Tibial nerve (tissue), 4 donors: ENCODE measurements around the gene PDX1. TPM values are rescaled to one million over a fixed set of nuclear protein-coding genes. Genes with fewer than 3 reads are reported as not detected.
A peak's percentile ranks its signal among the peaks of the same experiment; 100 is the strongest.

Source experiments
- DNase-seq, 2 donors: peaks; one replicate each; pipeline ENCODE4 v3.0.0-alpha.2; 2019; ENCODE audit warnings: low spot score in 2 of 2
- H3K27ac ChIP-seq, 4 donors: fragments of 200-600 bp; sonication (generic) in 3 of 4; one replicate each; pipeline ENCODE4 v1.5.1; 2017 to 2019; ENCODE audit warnings: mild to moderate bottlenecking in 1 of 4
- H3K27me3 ChIP-seq, 2 donors: fragments of 200-600 bp; sonication (generic) in 1 of 2; one replicate each; pipeline versions ENCODE4 v1.5.1 to v1.6.0; 2017 to 2019
- H3K36me3 ChIP-seq, 3 donors: fragments of 200-600 bp; sonication (generic); one replicate each; pipeline ENCODE4 v1.5.1; 2018 to 2019
- H3K4me1 ChIP-seq, 4 donors: fragments of 200-600 bp; sonication (generic) in 3 of 4; one replicate each; pipeline ENCODE4 v1.5.1; 2017 to 2019
- H3K4me3 ChIP-seq, 4 donors: fragments of 200-600 bp; sonication (generic) in 3 of 4; one replicate each; pipeline ENCODE4 v1.5.1; 2017 to 2019; ENCODE audit warnings: mild to moderate bottlenecking in 1 of 4, moderate library complexity in 1 of 4
- H3K9me3 ChIP-seq, 4 donors: fragments of 200-600 bp; sonication (generic) in 3 of 4; one replicate each; pipeline ENCODE4 v1.5.1; 2017 to 2019
- CTCF ChIP-seq, 5 experiments: fragments of 200-600 bp in 3 of 5; fragments of 450-650 bp in 2 of 5; sonication (generic) in 3 of 5; IDR thresholded peaks; one replicate each; pipeline ENCODE4 v1.5.1; 2016 to 2019; ENCODE audit warnings: antibody characterized with exemption in 5 of 5, mild to moderate bottlenecking in 3 of 5, moderate library complexity in 2 of 5
- EP300 ChIP-seq, 2 donors: sonication (generic); formaldehyde crosslinking; IDR thresholded peaks; one replicate each; pipeline ENCODE4 v1.6.1; 2017; ENCODE audit warnings: antibody characterized with exemption in 2 of 2, mild to moderate bottlenecking in 1 of 2
- POLR2A ChIP-seq, 2 donors: fragments of 450-650 bp; IDR thresholded peaks; one replicate each; pipeline ENCODE4 v1.6.1; 2017; ENCODE audit warnings: antibody characterized with exemption in 2 of 2, mild to moderate bottlenecking in 2 of 2, moderate library complexity in 2 of 2
- WGBS, 2 donors: methylation state at CpG; one replicate each; pipeline ENCODE4 v1.1.5; 2018; 5-methylcytosine and 5-hydroxymethylcytosine counted together
- small RNA-seq: library from RNA; depleted of rRNA; stranded (forward); fragments of <200 nt; gene quantifications from one replicate; pipeline ENCODE3, GENCODE V24; 2016
- total RNA-seq, 4 donors: library from RNA; depleted of rRNA; stranded (reverse); fragments of >200 nt; gene quantifications; one replicate each; pipeline ENCODE4 v1.1.0, GENCODE V29; 2016

PDX1 gene
- total RNA-seq, 4 donors from 2014 or later, result 0.30 TPM; not detected in 3

- DNase-seq, result no peak
- Histone ChIP-seq H3K9me3 (no peaks in the 10 kb centered on the region), H3K36me3 (no peaks in the 10 kb centered on the region), H3K4me1 (peaks cover 0 to 47% (median 9%) of the 10 kb centered on the region in 4 donors), H3K27ac (peak overlapping the region in 1 of 4 donors; percentile 56), H3K27me3 (peaks cover 3 to 100% of the 10 kb centered on the region in 2 donors), H3K4me3 (no peak overlapping the region)
- WGBS, 2 donors, result 52 to 61% methylated on average over 7 of the region's 7 CpGs
- no peak for TF ChIP-seq POLR2A (IDR thresholded peaks at IDR 0.05)
- no peak for TF ChIP-seq CTCF (IDR thresholded peaks at IDR 0.05)
- TF ChIP-seq EP300 (IDR thresholded peaks at IDR 0.05), result no peak
These were observed 52.1 kb downstream of the PDX1 start for GRCh38 chr13:27971776-27972477.

DNA sequence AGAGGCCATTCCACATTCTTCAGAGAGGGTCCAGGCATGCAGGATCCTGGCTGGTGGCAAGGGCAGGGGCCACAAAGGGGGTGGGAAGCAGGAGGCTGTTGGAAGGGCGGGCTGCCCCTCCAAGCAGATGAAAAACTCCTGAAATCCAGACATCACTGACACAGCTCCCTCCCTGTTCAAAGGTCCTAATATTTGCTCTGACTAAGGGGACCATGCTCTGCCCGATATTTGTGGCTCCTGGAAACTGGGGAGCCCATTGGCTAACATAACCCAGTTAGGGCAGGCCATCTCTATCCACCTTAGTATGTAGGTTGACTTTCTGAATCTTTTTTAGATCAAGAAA is 52.6 kb downstream of the PDX1 start:
- no peaks in the 10 kb centered on the region for H3K36me3 ChIP-seq
- H3K27me3 ChIP-seq, result peaks cover 3 to 100% of the 10 kb centered on the region in 2 donors
- TF ChIP-seq CTCF (IDR thresholded peaks at IDR 0.05) (no peak), POLR2A (IDR thresholded peaks at IDR 0.05) (no peak), EP300 (IDR thresholded peaks at IDR 0.05) (no peak)
- no peak for DNase-seq
- H3K9me3 ChIP-seq, result no peaks in the 10 kb centered on the region
- H3K27ac ChIP-seq, result no peak overlapping the region
- WGBS, 2 donors, result 67 to 79% methylated on average over 2 of the region's 2 CpGs
- H3K4me3 ChIP-seq, result no peak overlapping the region
- H3K4me1 ChIP-seq, result peaks cover 0 to 43% (median 9%) of the 10 kb centered on the region in 4 donors

- 24 to 33% methylated on average over 5 of the region's 5 CpGs for WGBS, 2 donors
- H3K27me3 ChIP-seq, result peaks cover 3 to 99% of the 10 kb centered on the region in 2 donors
- H3K27ac ChIP-seq, result no peak overlapping the region
- no peaks in the 10 kb centered on the region for H3K9me3 ChIP-seq
- H3K36me3 ChIP-seq, result no peaks in the 10 kb centered on the region
- no peak overlapping the region for H3K4me3 ChIP-seq
- DNase-seq, result no peak
- TF ChIP-seq EP300 (IDR thresholded peaks at IDR 0.05) (no peak), POLR2A (IDR thresholded peaks at IDR 0.05) (no peak), CTCF (IDR thresholded peaks at IDR 0.05) (no peak)
- peaks cover 0 to 43% (median 9%) of the 10 kb centered on the region in 4 donors for H3K4me1 ChIP-seq
These were observed 53.5 kb downstream of the PDX1 start for GRCh38 chr13:27973291-27973690.

GRCh38 chr13:27973961-27974662 is 54.3 kb downstream of the PDX1 start:
- TF ChIP-seq EP300 (IDR thresholded peaks at IDR 0.05) (no peak), POLR2A (IDR thresholded peaks at IDR 0.05) (no peak), CTCF (IDR thresholded peaks at IDR 0.05) (no peak)
- no peaks in the 10 kb centered on the region for H3K36me3 ChIP-seq
- peaks cover 3 to 98% of the 10 kb centered on the region in 2 donors for H3K27me3 ChIP-seq
- H3K4me1 ChIP-seq, result peaks cover 0 to 43% (median 8%) of the 10 kb centered on the region in 4 donors
- no peak for DNase-seq
- no peaks in the 10 kb centered on the region for H3K9me3 ChIP-seq
- no peak overlapping the region for H3K4me3 ChIP-seq
- H3K27ac ChIP-seq, result no peak overlapping the region
- WGBS, 2 donors, result 11 to 12% methylated on average over 7 of the region's 7 CpGs

Small RNA genes within 50 kb of the gene (small RNA-seq; reads per million reads assigned to genes)
- not detected for gene ATP5F1EP2

Other genes starting within 250 kb of the PDX1 start
- gene GSX1, start 127.5 kb upstream of the PDX1 start, total RNA-seq, result not detected
- gene CDX2, start 49.3 kb downstream of the PDX1 start, total RNA-seq, result not detected
- not detected for gene URAD, start 68.7 kb downstream of the PDX1 start, total RNA-seq
- under 1 TPM in 3 of 4 donors, not detected in 1; 0.20 to 0.42 (median 0.22) TPM for gene FLT3, start 180.6 kb downstream of the PDX1 start, total RNA-seq
- gene PAN3, start 218.5 kb downstream of the PDX1 start, total RNA-seq, result 10 to 100 TPM; 40.5 to 54.4 (median 49.0) TPM